Measurements from ENCODE around the gene TGFBR2.
A peak's percentile ranks its signal among the peaks of the same experiment; 100 is the strongest.

The TGFBR2 gene

GRCh38 chr3:30646181-30646876 is 39.9 kb downstream of the TGFBR2 start:
- Histone ChIP-seq H3K27ac (peak overlapping the region; percentile 94), H3K4me1 (ENCODE audit: control insufficient read depth in 1 of 2, insufficient read depth in 1 of 2, low read depth in 1 of 2, low read length in 1 of 2) (peaks cover 100% of the 10 kb centered on the region in 2 experiments)
- TF ChIP-seq CTCF (IDR thresholded peaks at IDR 0.05): no peak

GRCh38 chr3:30646961-30647752 is 40.8 kb downstream of the TGFBR2 start:
- Histone ChIP-seq H3K27me3 (no peaks in the 10 kb centered on the region), H3K9me3 (no peaks in the 10 kb centered on the region), H3K27ac (peak overlapping the region; percentile 94), H3K4me3 (ENCODE audit: low read depth in 1 of 2, low read length in 1 of 2) (peak overlapping the region; percentile 40 to 53), H3K4me1 (ENCODE audit: control insufficient read depth in 1 of 2, insufficient read depth in 1 of 2, low read depth in 1 of 2, low read length in 1 of 2) (peaks cover 98% of the 10 kb centered on the region in 2 experiments), H3K36me3 (peaks cover 68% of the 10 kb centered on the region)
- TF ChIP-seq CTCF (IDR thresholded peaks at IDR 0.05): no peak

More at GRCh38 chr3:30646181-30646876, 39.9 kb downstream of the TGFBR2 start:
- Histone ChIP-seq H3K36me3 (peaks cover 59% of the 10 kb centered on the region), H3K9me3 (no peaks in the 10 kb centered on the region), H3K4me3 (ENCODE audit: low read depth in 1 of 2, low read length in 1 of 2) (peak overlapping the region; percentile 40 to 53), H3K27me3 (no peaks in the 10 kb centered on the region)

GRCh38 chr3:30648670-30649357 is 42.4 kb downstream of the TGFBR2 start:
- no peak for TF ChIP-seq CTCF (IDR thresholded peaks at IDR 0.05)
- H3K4me3 ChIP-seq (ENCODE audit: low read depth in 1 of 2, low read length in 1 of 2): peak overlapping the region; percentile 37 to 53
- H3K27ac ChIP-seq: peak overlapping the region; percentile 94
- no peaks in the 10 kb centered on the region for H3K9me3 ChIP-seq
- H3K27me3 ChIP-seq: no peaks in the 10 kb centered on the region
- H3K36me3 ChIP-seq: peaks cover 84% of the 10 kb centered on the region
- H3K4me1 ChIP-seq (ENCODE audit: control insufficient read depth in 1 of 2, insufficient read depth in 1 of 2, low read depth in 1 of 2, low read length in 1 of 2): peaks cover 81 to 82% of the 10 kb centered on the region in 2 experiments

GRCh38 chr3:30649572-30650318 is 43.3 kb downstream of the TGFBR2 start:
- no peak for TF ChIP-seq CTCF (IDR thresholded peaks at IDR 0.05)
- H3K27ac ChIP-seq: peak overlapping the region; percentile 94
- H3K36me3 ChIP-seq: peaks cover 89% of the 10 kb centered on the region
- peaks cover 79 to 80% of the 10 kb centered on the region in 2 experiments for H3K4me1 ChIP-seq (ENCODE audit: control insufficient read depth in 1 of 2, insufficient read depth in 1 of 2, low read depth in 1 of 2, low read length in 1 of 2)
- no peaks in the 10 kb centered on the region for H3K27me3 ChIP-seq
- peak overlapping the region; percentile 37 to 53 for H3K4me3 ChIP-seq (ENCODE audit: low read depth in 1 of 2, low read length in 1 of 2)
- H3K9me3 ChIP-seq: no peaks in the 10 kb centered on the region
